Activated CD8-positive, alpha-beta memory T cell treated with anti-CD3 and anti-CD28 coated beads, Interleukin-2, amount 50 U/mL, for 1 hour (primary cell): ENCODE data around the gene ZEB1.

Experiments
- DNase-seq: peaks from one replicate; pipeline ENCODE4 v3.0.0-alpha.2; 2020; ENCODE audit errors: extremely low read depth

Gene ZEB1

GRCh38 chr10:31318854-31319601 lies at the start of gene ZEB1:
ZEB1 (plus strand) TSS chr10:31319216; CDS start chr10:31319235, 19 bp downstream.
- DNase-seq, result peak; percentile 90

DNA sequence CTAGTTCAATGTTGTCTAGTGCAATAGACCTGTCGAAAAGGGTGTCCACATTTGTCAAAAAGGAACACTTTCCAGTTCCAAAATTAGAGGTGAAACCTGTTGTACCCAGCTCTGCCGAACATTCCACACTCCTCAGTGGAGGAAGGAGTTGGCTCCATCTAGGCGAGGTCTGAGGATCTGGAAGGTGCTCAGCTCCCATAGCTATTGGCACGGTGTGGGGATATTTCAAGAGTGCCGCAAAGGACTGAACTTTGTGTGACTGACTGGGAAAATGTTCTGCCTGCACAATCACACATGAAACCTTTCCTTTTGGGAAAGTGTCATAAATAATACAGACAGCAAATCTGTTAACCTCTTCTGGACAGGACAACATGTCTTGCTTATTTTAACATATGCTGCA lies 48.1 kb upstream of the ZEB1 start:
- no peak for DNase-seq

- DNase-seq, result no peak
These were observed 46.2 kb upstream of the ZEB1 start for GRCh38 chr10:31272841-31273240.

DNA sequence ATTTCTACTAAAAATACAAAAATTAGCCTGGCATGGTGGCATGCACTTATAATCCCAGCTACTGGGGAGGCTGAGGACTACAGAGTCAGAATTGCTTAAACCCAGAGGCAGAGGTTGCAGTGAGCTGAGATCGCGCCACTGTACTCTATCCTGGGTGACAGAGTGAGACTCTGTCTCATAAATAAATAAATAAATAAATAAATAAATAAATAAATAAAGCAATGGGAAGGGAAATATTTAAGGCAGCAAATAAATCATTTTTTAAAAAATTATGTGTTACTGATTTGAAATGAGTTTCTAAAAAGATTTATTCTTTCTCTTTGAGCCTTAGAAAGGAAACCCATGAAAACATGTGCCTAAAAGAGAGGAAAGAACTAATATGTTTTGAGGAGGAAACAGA lies 45.2 kb upstream of the ZEB1 start:
- no peak for DNase-seq

GRCh38 chr10:31274310-31274709 lies 44.7 kb upstream of the ZEB1 start:
- no peak for DNase-seq

- no peak for DNase-seq
These were observed 40.6 kb upstream of the ZEB1 start for GRCh38 chr10:31278279-31278941.

DNA sequence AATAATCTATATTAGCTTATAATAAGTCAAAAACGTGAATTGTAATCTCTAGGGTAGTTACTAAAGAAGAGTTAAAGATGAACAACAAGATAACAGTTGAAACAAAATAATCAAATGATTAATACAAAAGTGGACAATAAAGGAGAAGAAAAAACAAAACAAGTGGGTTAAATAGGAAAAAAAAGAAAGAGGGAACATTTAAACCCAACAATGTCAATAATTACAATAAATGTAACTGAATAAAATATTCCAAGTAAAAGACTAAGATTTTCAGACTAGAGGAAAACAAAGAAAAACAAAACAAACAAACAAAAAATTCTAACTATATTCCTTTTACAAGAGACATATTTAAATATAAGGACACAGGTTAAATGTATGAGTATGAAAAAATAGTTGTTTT lies 38.0 kb upstream of the ZEB1 start:
- DNase-seq, result no peak

DNA sequence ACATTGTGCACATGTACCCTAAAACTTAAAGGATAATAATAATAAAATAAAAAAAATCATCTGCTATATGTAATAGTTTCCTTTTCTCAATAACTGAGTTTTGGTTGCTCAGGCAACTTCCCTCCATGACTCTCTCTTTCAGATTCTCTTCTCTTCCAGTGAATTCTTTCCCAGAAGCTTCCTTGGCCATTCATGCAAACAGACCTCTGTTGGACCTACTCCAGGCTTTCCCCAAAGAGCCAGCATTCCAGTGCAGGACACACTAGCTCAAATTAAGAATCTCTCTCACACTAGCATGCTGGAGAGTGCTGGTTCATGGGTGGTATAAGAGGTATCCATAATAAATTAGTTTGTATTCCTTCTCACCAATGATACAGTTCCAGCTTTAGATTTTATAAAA lies 31.0 kb upstream of the ZEB1 start:
- no peak for DNase-seq

DNA sequence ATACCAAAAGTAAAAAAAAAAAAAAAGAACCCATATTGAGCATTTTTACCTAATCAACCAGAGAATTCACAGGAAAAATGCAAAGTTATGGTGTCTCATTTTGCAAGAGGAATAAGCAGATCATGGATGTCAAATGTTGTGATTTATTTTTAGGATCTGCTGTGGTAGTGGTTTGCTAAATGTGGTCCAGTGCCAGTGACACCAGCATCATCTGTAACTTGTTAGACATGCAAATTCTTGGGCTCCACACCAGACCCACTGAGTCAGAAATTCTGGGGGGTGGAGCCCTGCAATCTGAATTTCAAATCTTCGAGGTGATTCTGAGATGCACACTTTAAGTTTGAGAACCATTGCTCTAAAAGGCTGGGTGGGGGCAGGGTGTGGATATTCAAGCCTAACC lies 30.1 kb upstream of the ZEB1 start:
- DNase-seq, result no peak

DNA sequence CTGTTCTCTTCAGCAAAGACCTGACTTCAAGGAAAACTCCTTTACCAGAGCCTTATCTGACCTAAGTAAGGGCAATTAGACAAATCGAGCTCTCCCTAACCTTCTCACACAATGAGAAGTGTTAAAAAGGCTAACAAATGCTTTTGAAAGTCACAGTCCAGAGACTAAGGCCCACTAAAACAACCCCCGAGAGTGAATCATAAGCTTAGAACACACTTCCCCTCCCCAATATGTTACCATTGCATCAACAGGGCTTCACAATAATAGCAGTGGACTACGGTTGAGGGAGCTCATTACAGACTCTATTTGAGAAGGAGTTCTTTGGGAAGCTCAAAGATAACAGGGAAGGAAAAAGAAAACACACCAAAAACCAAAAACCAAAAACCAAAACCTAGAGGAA lies 28.6 kb upstream of the ZEB1 start:
- no peak for DNase-seq

DNA sequence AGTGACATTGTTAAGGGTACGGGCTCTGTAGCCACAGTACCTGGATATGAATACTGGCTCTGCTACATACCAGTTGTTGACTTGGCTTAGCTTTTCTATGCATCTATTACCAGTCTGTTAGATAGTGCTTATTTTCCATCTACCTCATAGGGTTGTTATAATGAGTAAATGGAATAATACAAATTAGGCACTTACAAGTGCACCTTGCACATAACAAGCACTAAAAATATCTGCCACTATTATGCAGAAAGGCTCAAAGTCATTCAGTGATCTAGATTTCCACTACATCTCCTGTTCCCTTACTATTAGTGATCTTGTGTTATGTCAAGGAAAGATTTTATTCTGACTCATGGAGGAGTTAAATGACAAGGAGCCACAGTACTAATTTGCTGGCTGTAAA lies 27.9 kb upstream of the ZEB1 start:
- DNase-seq, result no peak

- no peak for DNase-seq
These were observed 24.5 kb upstream of the ZEB1 start for GRCh38 chr10:31294558-31294957.

DNA sequence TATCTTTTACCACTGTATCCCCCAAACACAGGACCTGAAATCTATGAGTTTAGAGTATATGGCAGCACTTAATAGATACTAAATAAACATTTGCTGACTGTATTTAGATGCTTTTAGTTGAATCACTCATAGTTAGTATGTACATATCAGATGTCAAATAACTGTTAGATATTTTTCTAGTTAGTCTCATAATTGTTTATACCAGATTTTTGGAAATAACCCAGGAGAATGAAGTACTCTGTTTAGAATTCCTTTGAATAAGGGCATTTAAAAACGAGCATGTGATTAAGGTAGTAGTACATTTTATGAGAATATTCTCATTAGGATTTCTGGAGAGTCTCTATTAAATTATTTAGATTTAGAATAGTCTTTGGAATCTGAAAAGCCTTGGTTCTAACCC lies 22.3 kb upstream of the ZEB1 start:
- no peak for DNase-seq

GRCh38 chr10:31299119-31299518 lies 19.9 kb upstream of the ZEB1 start:
- no peak for DNase-seq

GRCh38 chr10:31303212-31303611 lies 15.8 kb upstream of the ZEB1 start:
- DNase-seq, result no peak

DNA sequence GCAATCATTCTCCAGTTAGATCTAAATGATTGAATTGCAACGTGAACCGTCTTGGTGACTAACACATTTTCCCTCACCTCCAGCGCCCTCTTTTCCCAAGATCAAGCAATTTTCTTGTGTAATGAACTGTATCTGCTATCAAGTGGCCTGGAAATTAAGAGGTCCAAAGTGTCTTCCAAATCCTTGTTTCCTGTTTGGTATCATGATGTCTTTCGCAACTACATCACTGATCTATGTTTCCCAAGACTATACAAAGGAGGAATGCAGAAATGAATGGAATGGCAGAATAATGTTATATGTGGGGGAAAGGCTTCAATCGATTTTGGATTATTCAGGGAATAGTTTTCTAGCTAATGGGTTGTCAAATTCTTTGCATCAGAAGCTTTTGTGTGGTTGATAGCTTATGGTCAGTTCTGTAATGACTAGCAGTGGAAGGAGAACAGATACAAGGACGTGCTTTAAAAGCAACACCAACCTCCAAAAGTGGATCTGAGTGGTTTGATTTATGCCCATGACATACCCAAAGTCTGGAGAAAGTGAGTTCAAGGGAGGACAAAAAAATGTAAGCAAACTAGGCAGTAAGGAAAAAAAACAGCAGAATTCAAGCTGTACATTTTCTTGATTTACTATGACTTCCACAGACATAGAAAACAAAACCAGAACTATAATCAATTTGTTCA lies 14.6 kb upstream of the ZEB1 start:
- no peak for DNase-seq

GRCh38 chr10:31313396-31313795 lies 5.6 kb upstream of the ZEB1 start:
- no peak for DNase-seq

DNA sequence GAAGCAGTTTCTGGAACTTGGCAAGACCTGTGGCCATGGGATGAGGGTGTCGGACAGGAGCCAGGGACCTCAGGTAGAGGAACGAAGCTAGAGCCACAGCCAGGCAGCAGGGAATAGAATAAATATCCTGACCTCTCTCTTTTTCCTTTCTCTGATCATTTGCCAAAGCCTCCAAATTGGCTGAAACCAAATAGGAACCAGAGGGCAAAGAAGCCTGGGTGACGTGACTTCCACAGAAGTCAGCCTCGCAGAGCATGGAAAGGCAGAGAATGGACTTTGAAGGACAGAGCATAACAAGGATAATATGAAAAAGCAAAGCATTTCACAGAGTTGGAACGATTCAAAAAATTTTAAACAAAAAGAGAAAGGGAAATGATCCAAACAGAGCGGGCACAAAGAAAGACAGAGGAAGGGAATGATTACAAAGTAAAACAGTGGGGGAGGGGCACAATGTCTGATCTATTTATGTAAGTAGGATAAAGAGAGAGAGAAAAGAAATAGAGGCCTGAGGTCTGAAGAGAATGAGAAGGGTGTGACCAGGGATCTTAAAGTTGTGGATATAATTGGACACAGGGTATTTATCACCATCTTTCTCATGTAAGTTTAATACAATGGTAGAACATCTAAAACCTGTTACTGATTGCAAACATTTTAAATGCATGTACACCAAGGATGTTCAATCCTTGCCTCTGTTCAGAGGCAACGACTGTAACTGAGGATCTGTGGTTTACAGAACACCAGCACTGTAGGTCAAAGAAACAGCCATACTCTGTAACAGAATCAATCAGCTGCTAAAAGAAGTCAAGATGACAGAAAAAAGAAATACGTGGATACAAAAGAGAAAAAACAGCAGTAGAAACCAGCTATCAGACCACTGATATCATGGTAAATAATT lies 4.5 kb upstream of the ZEB1 start:
- DNase-seq, result no peak

DNA sequence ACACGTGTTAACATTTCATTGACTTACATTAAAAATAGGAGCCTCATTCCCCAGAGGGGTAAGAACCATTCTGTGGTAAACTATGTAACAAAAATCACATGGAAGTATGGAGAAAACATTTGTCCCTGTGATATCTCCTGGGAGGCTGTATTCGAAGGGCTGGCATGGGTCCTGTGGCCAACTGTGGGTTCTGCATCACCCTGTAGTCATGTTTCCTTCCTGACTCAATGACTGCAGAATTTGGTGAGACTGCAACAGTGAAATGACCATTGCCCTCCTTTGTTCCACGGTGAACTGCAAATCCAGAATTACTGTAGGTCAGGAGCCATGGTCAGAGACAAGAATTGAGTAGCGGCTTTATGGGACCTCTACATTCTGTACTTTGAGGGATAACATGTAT lies 3.6 kb upstream of the ZEB1 start:
- no peak for DNase-seq

DNA sequence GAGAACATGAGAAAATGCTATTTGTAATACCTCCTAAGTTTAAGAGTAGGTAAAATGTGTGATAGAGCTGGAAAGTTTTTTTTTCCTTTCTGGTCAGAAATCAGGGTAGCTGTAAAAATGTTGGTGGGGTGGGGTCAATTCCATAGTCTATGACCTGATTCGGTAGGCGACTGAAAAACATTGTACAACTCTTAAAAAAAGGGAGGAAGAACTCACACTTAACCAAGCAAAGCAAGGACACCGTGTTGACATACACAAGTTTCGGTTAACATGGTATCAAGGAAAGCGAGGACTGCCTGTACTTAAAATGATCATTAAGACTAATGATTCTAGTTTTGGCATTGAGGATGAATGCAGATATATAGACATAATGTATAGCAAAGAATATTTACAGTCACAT lies 1.8 kb upstream of the ZEB1 start:
- DNase-seq, result no peak

GRCh38 chr10:31317652-31318381 lies 1.2 kb upstream of the ZEB1 start:
- no peak for DNase-seq
